H9 (cell line): ENCODE results near the gene BEX3. TPM values are rescaled to one million over a fixed set of nuclear protein-coding genes. Genes with fewer than 3 reads are reported as not detected.

Source experiments
- DNase-seq: peaks from one replicate; pipeline ENCODE4 v3.0.0-alpha.2; 2017
- H2AFZ ChIP-seq: one replicate; pipeline ENCODE4 v1.6.1; 2013; ENCODE audit warnings: mild to moderate bottlenecking, low read length, control low read depth, moderate library complexity
- H2AK5ac ChIP-seq: 2 replicates; pipeline ENCODE4 v1.6.1; 2013; ENCODE audit warnings: low read length, control low read depth, mixed read lengths; ENCODE audit not compliant: insufficient read length
- H2BK120ac ChIP-seq: one replicate; pipeline ENCODE4 v1.6.1; 2013; ENCODE audit warnings: low read depth, mild to moderate bottlenecking, low read length, control low read depth, inconsistent platforms; ENCODE audit not compliant: poor library complexity, severe bottlenecking
- H2BK12ac ChIP-seq: 2 replicates; pipeline ENCODE4 v1.6.1; 2013; ENCODE audit warnings: low read length, control low read depth, mixed read lengths, low read depth; ENCODE audit not compliant: insufficient read length
- H2BK15ac ChIP-seq: 2 replicates; pipeline ENCODE4 v1.6.1; 2013; ENCODE audit warnings: low read depth, low read length, control low read depth
- H2BK20ac ChIP-seq: one replicate; pipeline ENCODE4 v1.6.1; 2013; ENCODE audit warnings: low read depth, mild to moderate bottlenecking, low read length, control low read depth, inconsistent platforms; ENCODE audit not compliant: poor library complexity, severe bottlenecking
- H2BK5ac ChIP-seq: 2 replicates; pipeline ENCODE4 v1.6.1; 2013; ENCODE audit warnings: low read length, control low read depth, mixed read lengths; ENCODE audit not compliant: insufficient read length
- H3K14ac ChIP-seq: 2 replicates; pipeline ENCODE4 v1.6.1; 2013; ENCODE audit warnings: low read length, control low read depth; ENCODE audit not compliant: insufficient read depth
- H3K18ac ChIP-seq: 2 replicates; pipeline ENCODE4 v1.6.1; 2013; ENCODE audit warnings: low read depth, mild to moderate bottlenecking, mixed read lengths, low read length, control low read depth; ENCODE audit not compliant: insufficient read length
- H3K23ac ChIP-seq: 2 replicates; pipeline ENCODE4 v1.6.1; 2013; ENCODE audit warnings: low read length, control low read depth, mixed read lengths, low read depth; ENCODE audit not compliant: insufficient read length
- H3K23me2 ChIP-seq: 2 replicates; pipeline ENCODE4 v1.6.1; 2013; ENCODE audit warnings: low read depth, mild to moderate bottlenecking, mixed read lengths, low read length, control low read depth; ENCODE audit not compliant: insufficient read length, poor library complexity, severe bottlenecking
- H3K27ac ChIP-seq: 2 replicates; pipeline ENCODE4 v1.5.1; 2013; ENCODE audit warnings: low read length, control low read depth, mixed read lengths, low read depth; ENCODE audit not compliant: insufficient read length
- H3K27me3 ChIP-seq: 2 replicates; pipeline ENCODE4 v1.6.1; 2013; ENCODE audit warnings: low read length, control low read depth, inconsistent platforms; ENCODE audit not compliant: insufficient read depth
- H3K4ac ChIP-seq: 2 replicates; pipeline ENCODE4 v1.6.1; 2013; ENCODE audit warnings: low read depth, mild to moderate bottlenecking, control low read depth, inconsistent platforms, low read length, moderate library complexity
- H3K4me1 ChIP-seq: 2 replicates; pipeline ENCODE4 v1.6.1; 2013; ENCODE audit warnings: low read length, control low read depth, inconsistent platforms; ENCODE audit not compliant: insufficient read depth
- H3K4me2 ChIP-seq: 2 replicates; pipeline ENCODE4 v1.6.1; 2013; ENCODE audit warnings: low read length, control low read depth, mixed read lengths; ENCODE audit not compliant: insufficient read length, insufficient read depth
- H3K56ac ChIP-seq: 2 replicates; pipeline ENCODE4 v1.6.1; 2013; ENCODE audit warnings: low read depth, mild to moderate bottlenecking, mixed read lengths, low read length, control low read depth; ENCODE audit not compliant: insufficient read length
- H3K79me1 ChIP-seq: 2 replicates; pipeline ENCODE4 v1.6.1; 2013; ENCODE audit warnings: low read depth, mild to moderate bottlenecking, moderate library complexity, low read length, control low read depth, inconsistent platforms; ENCODE audit not compliant: insufficient read depth, poor library complexity, severe bottlenecking
- H3K79me2 ChIP-seq: 2 replicates; pipeline ENCODE4 v1.6.1; 2013; ENCODE audit warnings: low read length, control low read depth, inconsistent platforms; ENCODE audit not compliant: insufficient read depth
- H3K9ac ChIP-seq: 2 replicates; pipeline ENCODE4 v1.6.1; 2013; ENCODE audit warnings: low read length, control low read depth, mixed read lengths; ENCODE audit not compliant: insufficient read length; ENCODE audit errors: extremely low read depth
- H3K9me3 ChIP-seq: one replicate; pipeline ENCODE4 v1.6.1; 2013; ENCODE audit warnings: low read depth, low read length, inconsistent platforms; ENCODE audit not compliant: control insufficient read depth
- H3T11ph ChIP-seq: one replicate; pipeline ENCODE4 v1.6.1; 2013; ENCODE audit warnings: mild to moderate bottlenecking, low read length, control low read depth, inconsistent platforms
- H4K20me1 ChIP-seq: one replicate; pipeline ENCODE4 v1.6.1; 2013; ENCODE audit not compliant: control insufficient read depth, insufficient read length, insufficient read depth
- H4K5ac ChIP-seq: 2 replicates; pipeline ENCODE4 v1.6.1; 2013; ENCODE audit warnings: low read depth, mild to moderate bottlenecking, mixed read lengths, low read length, control low read depth; ENCODE audit not compliant: insufficient read length
- H4K8ac ChIP-seq: replicated peaks from 2 replicates; pipeline ENCODE4 v1.6.1; 2013; ENCODE audit warnings: low read length, control low read depth, mixed read lengths, low read depth; ENCODE audit not compliant: insufficient read length
- H4K91ac ChIP-seq: 2 replicates; pipeline ENCODE4 v1.6.1; 2013; ENCODE audit warnings: low read depth, mild to moderate bottlenecking, moderate library complexity, mixed read lengths, low read length, control low read depth; ENCODE audit not compliant: insufficient read length
- H3K27ac Mint-ChIP-seq, 3 experiments: 2 replicates in 2 of 3; 3 replicates in 1 of 3; pipeline ENCODE4 v1.8.0; 2020 to 2021; ENCODE audit warnings: mixed read lengths in 3 of 3, mild to moderate bottlenecking in 1 of 3, moderate library complexity in 1 of 3
- H3K27me3 Mint-ChIP-seq: 2 replicates; pipeline ENCODE4 v1.8.0; 2021; ENCODE audit warnings: low read depth, mild to moderate bottlenecking, moderate library complexity, mixed read lengths
- H3K36me3 Mint-ChIP-seq, 3 experiments: 2 replicates in 2 of 3; 3 replicates in 1 of 3; pipeline ENCODE4 v1.8.0; 2020 to 2021; ENCODE audit warnings: low read depth in 3 of 3, mixed read lengths in 3 of 3; ENCODE audit not compliant: insufficient read depth in 1 of 3
- H3K4me1 Mint-ChIP-seq, 2 experiments: 2 replicates each; pipeline ENCODE4 v1.8.0; 2020; ENCODE audit warnings: mixed read lengths in 2 of 2
- H3K4me3 Mint-ChIP-seq, 2 experiments: 2 replicates in 1 of 2; 3 replicates in 1 of 2; pipeline ENCODE4 v1.8.0; 2020 to 2021; ENCODE audit warnings: mild to moderate bottlenecking in 2 of 2, mixed read lengths in 2 of 2, moderate library complexity in 1 of 2
- H3K9me3 Mint-ChIP-seq, 2 experiments: 2 replicates in 1 of 2; 3 replicates in 1 of 2; pipeline ENCODE4 v1.8.0; 2020; ENCODE audit warnings: mild to moderate bottlenecking in 2 of 2, mixed read lengths in 2 of 2, moderate library complexity in 1 of 2
- CTCF ChIP-seq: fragments of 200-600 bp; sonication (generic); conservative IDR thresholded peaks from 3 replicates; pipeline ENCODE4 v1.8.0; 2021; ENCODE audit warnings: antibody characterized with exemption, mild to moderate bottlenecking
- WGBS: extraction: QIAGEN DNeasy Blood & Tissue Kit; methylation state at CpG from one replicate; pipeline ENCODE4 v1.1.7; 2013; ENCODE audit warnings: missing lambda C conversion rate, low lambda C conversion rate, mixed read lengths; ENCODE audit not compliant: insufficient read length; ENCODE audit errors: extremely low coverage; 5-methylcytosine and 5-hydroxymethylcytosine counted together
- total RNA-seq: library from RNA; stranded (reverse); gene quantifications from 2 replicates; pipeline ENCODE4 v1.2.1, GENCODE V29; 2021

BEX3 gene
- total RNA-seq, 1 experiment from 2014 or later = 305 TPM

GRCh38 chrX:103399744-103400143 lies 23.4 kb downstream of the BEX3 start:
- Mint-ChIP-seq H3K27ac (no peak overlapping the region), H3K9me3 (peaks cover 0 to 63% of the 10 kb centered on the region in 2 experiments; a peak in 4 of 5 replicates), H3K4me3 (no peak overlapping the region), H3K27me3 (peaks cover 8% of the 10 kb centered on the region), H3K4me1 (peaks cover 4 to 5% of the 10 kb centered on the region in 2 experiments), H3K36me3 (no peaks in the 10 kb centered on the region)
- Histone ChIP-seq H3K9me3 (no peaks in the 10 kb centered on the region), H3K23ac (no peak overlapping the region), H2AK5ac (no peak overlapping the region), H3K9ac (no peak overlapping the region), H3K27me3 (no peaks in the 10 kb centered on the region), H4K91ac (no peak overlapping the region), H2BK12ac (no peak overlapping the region), H2AFZ (no peak overlapping the region), H3K56ac (no peak overlapping the region), H3K79me1 (no peaks in the 10 kb centered on the region), H2BK120ac (no peak overlapping the region), H3K4me1 (no peaks in the 10 kb centered on the region), H3K27ac (no peak overlapping the region), H3K18ac (no peak overlapping the region), H4K20me1 (no peaks in the 10 kb centered on the region), H3K79me2 (no peaks in the 10 kb centered on the region), H2BK15ac (no peak overlapping the region), H3K4ac (no peak overlapping the region), H2BK20ac (no peak overlapping the region), H3K14ac (no peak overlapping the region), H4K8ac (no peak overlapping the region), H2BK5ac (no peak overlapping the region), H3K4me2 (no peak overlapping the region), H3K23me2 (no peaks in the 10 kb centered on the region), H4K5ac (no peak overlapping the region), H3T11ph (no peak overlapping the region)
- no CpG with 5 or more reads among the region's 1 CpG for WGBS
- no peak for DNase-seq
- TF ChIP-seq CTCF = no peak
